ENCODE results near the gene DDA1.

- TF ChIP-seq EZH2 (IDR thresholded peaks at IDR 0.05) = no peak
- no peak for TF ChIP-seq POLR2AphosphoS5 (IDR thresholded peaks at IDR 0.05; ENCODE audit: borderline replicate concordance, low read depth, low read length)
Observed at GRCh38 chr19:17275441-17276175, 33.8 kb upstream of the DDA1 start.

Data from SK-N-MC (cell line).